AG09319 (cell line): ENCODE results near the gene MYH10.

Experiments
- DNase-seq: peaks from one replicate; pipeline ENCODE4 v3.0.0-alpha.2; 2010; ENCODE audit warnings: low read depth; ENCODE audit errors: extremely low read depth
- TF ChIP-seq, protein P1 (sequence below): IDR thresholded peaks from 2 replicates; pipeline ENCODE4 v1.5.1; 2011; ENCODE audit warnings: low read depth, mild to moderate bottlenecking, inconsistent platforms, low read length, moderate library complexity

The MYH10 gene

GRCh38 chr17:8647956-8648355 lies 17.4 kb upstream of the MYH10 start:
- no peak for DNase-seq
- TF ChIP-seq, protein P1, sequence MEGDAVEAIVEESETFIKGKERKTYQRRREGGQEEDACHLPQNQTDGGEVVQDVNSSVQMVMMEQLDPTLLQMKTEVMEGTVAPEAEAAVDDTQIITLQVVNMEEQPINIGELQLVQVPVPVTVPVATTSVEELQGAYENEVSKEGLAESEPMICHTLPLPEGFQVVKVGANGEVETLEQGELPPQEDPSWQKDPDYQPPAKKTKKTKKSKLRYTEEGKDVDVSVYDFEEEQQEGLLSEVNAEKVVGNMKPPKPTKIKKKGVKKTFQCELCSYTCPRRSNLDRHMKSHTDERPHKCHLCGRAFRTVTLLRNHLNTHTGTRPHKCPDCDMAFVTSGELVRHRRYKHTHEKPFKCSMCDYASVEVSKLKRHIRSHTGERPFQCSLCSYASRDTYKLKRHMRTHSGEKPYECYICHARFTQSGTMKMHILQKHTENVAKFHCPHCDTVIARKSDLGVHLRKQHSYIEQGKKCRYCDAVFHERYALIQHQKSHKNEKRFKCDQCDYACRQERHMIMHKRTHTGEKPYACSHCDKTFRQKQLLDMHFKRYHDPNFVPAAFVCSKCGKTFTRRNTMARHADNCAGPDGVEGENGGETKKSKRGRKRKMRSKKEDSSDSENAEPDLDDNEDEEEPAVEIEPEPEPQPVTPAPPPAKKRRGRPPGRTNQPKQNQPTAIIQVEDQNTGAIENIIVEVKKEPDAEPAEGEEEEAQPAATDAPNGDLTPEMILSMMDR: no peak

DNA sequence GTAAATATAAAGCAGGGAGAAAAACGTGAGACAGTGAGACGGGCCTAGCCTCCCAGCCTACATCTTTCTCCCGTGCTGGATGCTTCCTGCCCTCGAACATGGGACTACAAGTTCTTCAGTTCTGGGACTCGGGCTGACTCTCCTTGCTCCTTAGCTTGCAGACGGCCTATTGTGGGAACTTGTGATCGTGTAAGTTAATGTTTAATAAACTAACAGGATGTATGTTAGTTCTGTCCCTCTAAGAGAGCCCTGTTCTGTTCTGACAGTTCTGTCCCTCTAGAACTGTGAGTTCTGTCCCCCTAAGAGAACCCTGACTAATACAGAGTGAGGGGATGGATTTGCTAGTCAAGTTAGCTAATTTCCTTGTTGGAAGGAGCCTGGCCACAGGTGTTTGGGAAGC lies 16.7 kb upstream of the MYH10 start:
- DNase-seq: no peak
- TF ChIP-seq, protein P1: no peak

DNA sequence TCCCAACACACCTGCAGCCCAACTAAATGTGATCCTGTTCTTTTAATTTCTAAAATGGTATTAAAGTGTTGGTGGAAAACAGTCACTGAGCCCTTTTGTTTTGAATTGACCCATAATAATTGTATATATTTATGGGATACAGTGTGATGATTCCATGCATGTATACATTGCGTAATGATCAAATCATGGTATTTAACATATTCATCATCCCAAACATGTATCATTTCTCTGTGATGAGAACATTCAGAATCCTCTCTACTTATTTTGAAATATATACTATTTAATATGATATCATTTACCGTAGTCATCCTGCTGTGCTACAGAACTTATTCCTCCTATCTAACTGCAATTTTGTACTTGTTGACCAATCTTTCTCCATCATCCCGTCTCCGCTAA lies 14.0 kb upstream of the MYH10 start:
- TF ChIP-seq, protein P1: no peak
- no peak for DNase-seq

- TF ChIP-seq, protein P1: no peak
- DNase-seq: no peak
Observed at GRCh38 chr17:8643855-8644506, 13.5 kb upstream of the MYH10 start.

DNA sequence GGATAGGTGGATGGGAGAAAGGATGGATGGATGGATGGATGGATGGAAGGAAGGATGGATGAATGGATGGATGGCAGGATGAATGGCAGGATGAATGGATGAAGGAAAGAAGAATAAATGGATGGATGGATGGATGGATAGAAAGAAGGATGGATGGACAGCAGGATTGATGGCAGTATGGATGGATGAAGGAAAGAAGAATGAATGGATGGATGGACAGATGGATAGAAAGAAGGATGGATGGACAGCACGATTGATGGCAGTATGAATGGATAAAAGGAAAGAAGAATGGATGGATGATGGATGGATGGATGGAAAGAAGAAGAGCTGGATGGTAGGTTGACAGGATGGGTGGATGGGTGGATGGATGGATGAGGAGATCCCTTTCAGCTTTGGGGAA lies 9.2 kb upstream of the MYH10 start:
- DNase-seq: no peak
- TF ChIP-seq, protein P1: no peak

DNA sequence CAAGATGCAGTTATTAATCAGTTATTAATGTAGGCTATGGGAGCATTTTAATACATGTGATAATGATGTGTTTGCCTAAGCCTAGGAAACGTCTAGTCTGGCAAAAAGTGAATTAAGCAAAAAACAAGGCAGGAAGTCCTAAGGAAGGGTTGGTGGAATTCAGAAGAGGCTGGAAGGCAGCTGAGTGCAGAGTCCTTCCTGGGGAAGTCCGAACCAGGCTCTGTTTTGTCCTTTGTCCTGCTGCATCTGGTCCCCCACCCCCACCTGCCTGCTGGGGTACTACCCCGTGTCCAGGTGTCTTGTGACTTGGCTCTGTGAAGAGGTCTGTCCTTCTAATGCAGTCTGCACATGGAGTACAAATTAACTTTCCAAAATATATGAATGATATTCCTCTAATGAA lies 1.5 kb upstream of the MYH10 start:
- no peak for DNase-seq
- TF ChIP-seq, protein P1: no peak

- TF ChIP-seq, protein P1: no peak
- no peak for DNase-seq
Observed at GRCh38 chr17:8631554-8631877, 991 bp upstream of the MYH10 start.
